ENCODE measurements around the gene PLD4.

PLD4 gene

GRCh38 chr14:104894331-104895206 is 30.1 kb upstream of the PLD4 start:
- Histone ChIP-seq H3K4me2 (ENCODE audit: low read depth, low read length, poor library complexity, severe bottlenecking) (no peak overlapping the region), H3K9ac (ENCODE audit: low read depth, low read length, poor library complexity, severe bottlenecking) (no peak overlapping the region), H3K9me3 (ENCODE audit: insufficient read depth, low read depth, low read length) (no peaks in the 10 kb centered on the region), H3K36me3 (ENCODE audit: insufficient read depth, low read length) (no peaks in the 10 kb centered on the region), H3K4me1 (ENCODE audit: insufficient read depth, low read length, poor library complexity, severe bottlenecking) (no peaks in the 10 kb centered on the region), H3F3A (ENCODE audit: low read depth) (no peaks in the 10 kb centered on the region), H3K79me2 (ENCODE audit: insufficient read depth, low read length) (no peaks in the 10 kb centered on the region), H3K9me2 (replicated peaks; ENCODE audit: low read depth, low read length) (no peaks in the 10 kb centered on the region), H4K20me1 (ENCODE audit: insufficient read depth, low read length, poor library complexity, severe bottlenecking) (no peaks in the 10 kb centered on the region), H3K4me3 (ENCODE audit: low read length, poor library complexity, severe bottlenecking) (no peak overlapping the region), H2AFZ (ENCODE audit: low read length) (no peak overlapping the region), H3K27me3 (ENCODE audit: insufficient read depth, low read length, poor library complexity, severe bottlenecking) (no peaks in the 10 kb centered on the region)
- TF ChIP-seq EZH2phosphoT487 (IDR thresholded peaks at IDR 0.05; ENCODE audit: borderline replicate concordance): no peak

GRCh38 chr14:104895207-104895785 is 29.4 kb upstream of the PLD4 start:
- TF ChIP-seq EZH2phosphoT487 (IDR thresholded peaks at IDR 0.05; ENCODE audit: borderline replicate concordance) (no peak), CTCF (conservative IDR thresholded peaks at IDR 0.05; ENCODE audit: low read length) (no peak)

GRCh38 chr14:104895786-104896661 is 28.7 kb upstream of the PLD4 start:
- Histone ChIP-seq H3K79me2 (ENCODE audit: insufficient read depth, low read length) (no peaks in the 10 kb centered on the region), H3F3A (ENCODE audit: low read depth) (no peaks in the 10 kb centered on the region), H3K9ac (ENCODE audit: low read depth, low read length, poor library complexity, severe bottlenecking) (no peak overlapping the region), H3K27me3 (ENCODE audit: insufficient read depth, low read length, poor library complexity, severe bottlenecking) (no peaks in the 10 kb centered on the region), H2AFZ (ENCODE audit: low read length) (no peak overlapping the region), H4K20me1 (ENCODE audit: insufficient read depth, low read length, poor library complexity, severe bottlenecking) (no peaks in the 10 kb centered on the region), H3K36me3 (ENCODE audit: insufficient read depth, low read length) (no peaks in the 10 kb centered on the region), H3K9me3 (ENCODE audit: insufficient read depth, low read depth, low read length) (no peaks in the 10 kb centered on the region), H3K4me2 (ENCODE audit: low read depth, low read length, poor library complexity, severe bottlenecking) (no peak overlapping the region), H3K9me2 (replicated peaks; ENCODE audit: low read depth, low read length) (no peaks in the 10 kb centered on the region), H3K4me1 (ENCODE audit: insufficient read depth, low read length, poor library complexity, severe bottlenecking) (no peaks in the 10 kb centered on the region), H3K4me3 (ENCODE audit: low read length, poor library complexity, severe bottlenecking) (no peak overlapping the region)
- TF ChIP-seq EZH2phosphoT487 (IDR thresholded peaks at IDR 0.05; ENCODE audit: borderline replicate concordance) (no peak), CTCF (conservative IDR thresholded peaks at IDR 0.05; ENCODE audit: low read length) (no peak)

More at GRCh38 chr14:104895207-104895785, 29.4 kb upstream of the PLD4 start:
- Histone ChIP-seq H3K9me3 (ENCODE audit: insufficient read depth, low read depth, low read length) (no peaks in the 10 kb centered on the region), H3K4me3 (ENCODE audit: low read length, poor library complexity, severe bottlenecking) (no peak overlapping the region), H3K79me2 (ENCODE audit: insufficient read depth, low read length) (no peaks in the 10 kb centered on the region), H3K4me1 (ENCODE audit: insufficient read depth, low read length, poor library complexity, severe bottlenecking) (no peaks in the 10 kb centered on the region), H4K20me1 (ENCODE audit: insufficient read depth, low read length, poor library complexity, severe bottlenecking) (no peaks in the 10 kb centered on the region), H3K9me2 (replicated peaks; ENCODE audit: low read depth, low read length) (no peaks in the 10 kb centered on the region), H3K27me3 (ENCODE audit: insufficient read depth, low read length, poor library complexity, severe bottlenecking) (no peaks in the 10 kb centered on the region), H3K4me2 (ENCODE audit: low read depth, low read length, poor library complexity, severe bottlenecking) (no peak overlapping the region), H3K36me3 (ENCODE audit: insufficient read depth, low read length) (no peaks in the 10 kb centered on the region), H3F3A (ENCODE audit: low read depth) (no peaks in the 10 kb centered on the region), H2AFZ (ENCODE audit: low read length) (no peak overlapping the region), H3K9ac (ENCODE audit: low read depth, low read length, poor library complexity, severe bottlenecking) (no peak overlapping the region)

Data from Loucy (cell line).